Stomach (tissue), 9 donors: ENCODE data around the gene CDH8. TPM values are rescaled to one million over a fixed set of nuclear protein-coding genes. Genes with fewer than 3 reads are reported as not detected.

Source experiments
- DNase-seq, 2 donors: peaks; one replicate each; pipeline versions ENCODE4 v3.0.0 to v3.0.0-alpha.2; 2013 to 2019
- H3K27ac ChIP-seq, 5 donors: fragments of 200-600 bp in 4 of 5; sonication (generic) in 4 of 5; one replicate each; pipeline ENCODE4 v1.5.1; 2013 to 2019; ENCODE audit warnings: mild to moderate bottlenecking in 1 of 5, moderate library complexity in 1 of 5
- H3K27me3 ChIP-seq, 3 donors: fragments of 200-600 bp; sonication (generic); one replicate each; pipeline ENCODE4 v1.5.1; 2017 to 2019; ENCODE audit warnings: mixed run types in 1 of 3
- H3K36me3 ChIP-seq, 4 donors: fragments of 200-600 bp; sonication (generic); 1 replicate in 3 of 4; 2 replicates in 1 of 4; pipeline ENCODE4 v1.5.1; 2016 to 2019
- H3K4me1 ChIP-seq, 4 donors: fragments of 200-600 bp; sonication (generic); one replicate each; pipeline ENCODE4 v1.5.1; 2016 to 2019
- H3K4me3 ChIP-seq, 4 donors: fragments of 200-600 bp; sonication (generic) in 3 of 4; one replicate each; pipeline ENCODE4 v1.5.1; 2016 to 2019; ENCODE audit warnings: mild to moderate bottlenecking in 1 of 4
- H3K9me3 ChIP-seq, 4 donors: fragments of 200-600 bp; sonication (generic); one replicate each; pipeline ENCODE4 v1.5.1; 2016 to 2019
- EP300 ChIP-seq: sonication (generic); formaldehyde crosslinking; IDR thresholded peaks from one replicate; pipeline ENCODE4 v1.6.1; 2017; ENCODE audit warnings: antibody characterized with exemption
- POLR2A ChIP-seq, 4 donors: fragments of 450-650 bp; IDR thresholded peaks; one replicate each; pipeline ENCODE4 v1.6.1; 2016; ENCODE audit warnings: antibody characterized with exemption in 4 of 4, control low read depth in 2 of 4, mild to moderate bottlenecking in 1 of 4, moderate library complexity in 1 of 4
- POLR2AphosphoS5 ChIP-seq, 3 donors: sonication (generic); formaldehyde crosslinking; IDR thresholded peaks; one replicate each; pipeline ENCODE4 v1.6.1; 2016; ENCODE audit warnings: antibody characterized with exemption in 3 of 3
- WGBS, 5 donors: extraction: QIAGEN DNeasy Blood & Tissue Kit in 3 of 5; methylation state at CpG; one replicate each; pipeline versions ENCODE4 v1.1.5 to v1.1.7; 2013 to 2018; 5-methylcytosine and 5-hydroxymethylcytosine counted together
- intact Hi-C: fragments of 100-400 bp; cut with DNase I; formaldehyde crosslinking; loops from one replicate; pipeline ENCODE4 v1.15.1; 2023; ENCODE audit warnings: low total_unique reads
- polyA plus RNA-seq, 3 donors: library from polyadenylated mRNA; stranded (reverse); fragments of 200-250 nt; gene quantifications; one replicate each; pipeline ENCODE4 v1.2.3, GENCODE V29; 2013
- total RNA-seq, 5 donors: library from RNA; depleted of rRNA; stranded (reverse); fragments of >200 nt; gene quantifications; one replicate each; pipeline versions ENCODE4 v1.1.0 to v1.2.3, GENCODE V29; 2014 to 2016
- TF ChIP-seq, protein P1 (sequence below), 7 experiments: fragments of 450-650 bp in 4 of 7; fragments of 200-600 bp in 3 of 7; sonication (generic) in 3 of 7; IDR thresholded peaks; one replicate each; pipeline ENCODE4 v1.5.1; 2016 to 2019; ENCODE audit warnings: antibody characterized with exemption in 7 of 7, control low read depth in 2 of 7, mild to moderate bottlenecking in 1 of 7
- donor health status: healthy with polysubstance abuse.
- donor health status: Bipolar disorder and iron deficiency.
- donor health status: healthy.

CDH8 gene
- total and polyA plus RNA-seq, 8 donors: 0.13 to 6.4 TPM; not detected in 6

DNA sequence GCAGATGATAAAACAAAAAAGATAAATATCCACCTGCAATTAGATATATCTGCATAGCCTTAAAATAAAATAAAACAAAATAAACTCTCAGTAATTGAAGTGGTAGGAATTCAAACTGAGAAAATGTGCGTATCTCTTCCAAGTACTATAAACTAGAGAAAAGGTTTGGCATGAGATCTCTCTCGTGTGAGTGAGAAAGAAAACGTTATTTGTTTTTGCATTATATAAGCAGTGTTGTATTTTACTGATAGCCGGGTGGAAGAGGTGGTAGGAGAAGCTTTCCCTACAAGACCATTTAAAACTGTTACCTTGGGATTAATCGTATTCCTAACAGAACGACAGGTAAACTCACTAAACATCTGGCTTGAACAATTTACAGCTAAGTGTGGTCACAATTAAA is 15.6 kb downstream of the CDH8 start:
- Histone ChIP-seq H3K4me1 (no peaks in the 10 kb centered on the region), H3K4me3 (no peak overlapping the region), H3K36me3 (no peaks in the 10 kb centered on the region), H3K27ac (no peak overlapping the region), H3K27me3 (no peaks in the 10 kb centered on the region), H3K9me3 (no peaks in the 10 kb centered on the region)
- WGBS, 5 donors: 50 to 64% (median 61%) methylated on average over 6 of the region's 6 CpGs
- TF ChIP-seq POLR2A (IDR thresholded peaks at IDR 0.05): no peak
- no peak for TF ChIP-seq EP300
- no peak for TF ChIP-seq POLR2AphosphoS5 (IDR thresholded peaks at IDR 0.05)
- TF ChIP-seq, protein P1, sequence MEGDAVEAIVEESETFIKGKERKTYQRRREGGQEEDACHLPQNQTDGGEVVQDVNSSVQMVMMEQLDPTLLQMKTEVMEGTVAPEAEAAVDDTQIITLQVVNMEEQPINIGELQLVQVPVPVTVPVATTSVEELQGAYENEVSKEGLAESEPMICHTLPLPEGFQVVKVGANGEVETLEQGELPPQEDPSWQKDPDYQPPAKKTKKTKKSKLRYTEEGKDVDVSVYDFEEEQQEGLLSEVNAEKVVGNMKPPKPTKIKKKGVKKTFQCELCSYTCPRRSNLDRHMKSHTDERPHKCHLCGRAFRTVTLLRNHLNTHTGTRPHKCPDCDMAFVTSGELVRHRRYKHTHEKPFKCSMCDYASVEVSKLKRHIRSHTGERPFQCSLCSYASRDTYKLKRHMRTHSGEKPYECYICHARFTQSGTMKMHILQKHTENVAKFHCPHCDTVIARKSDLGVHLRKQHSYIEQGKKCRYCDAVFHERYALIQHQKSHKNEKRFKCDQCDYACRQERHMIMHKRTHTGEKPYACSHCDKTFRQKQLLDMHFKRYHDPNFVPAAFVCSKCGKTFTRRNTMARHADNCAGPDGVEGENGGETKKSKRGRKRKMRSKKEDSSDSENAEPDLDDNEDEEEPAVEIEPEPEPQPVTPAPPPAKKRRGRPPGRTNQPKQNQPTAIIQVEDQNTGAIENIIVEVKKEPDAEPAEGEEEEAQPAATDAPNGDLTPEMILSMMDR (IDR thresholded peaks at IDR 0.05): no peak
- peak in 1 of 2 donors; percentile 7 for DNase-seq
- intact Hi-C loops: no loop called here

DNA sequence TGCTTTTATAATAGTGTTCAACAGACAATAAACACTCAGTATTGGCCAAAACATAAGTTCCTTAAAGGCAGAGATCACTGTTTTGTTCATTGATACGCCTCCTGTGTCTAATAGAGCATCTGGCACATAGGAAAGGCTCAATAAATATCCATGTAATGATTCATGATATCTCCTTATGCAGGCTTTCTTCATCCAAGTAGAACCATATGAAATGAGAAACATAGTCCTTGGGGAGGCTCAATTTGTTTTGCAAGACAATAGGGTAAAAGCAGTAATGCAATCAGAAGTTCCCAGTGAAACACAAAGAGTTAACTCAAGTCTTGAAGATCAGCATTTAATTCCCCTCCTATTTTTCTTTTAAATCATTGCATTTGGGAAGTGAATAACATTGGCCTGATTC is 16.4 kb downstream of the CDH8 start:
- TF ChIP-seq POLR2A (IDR thresholded peaks at IDR 0.05): no peak
- TF ChIP-seq EP300: no peak
- TF ChIP-seq, protein P1 (IDR thresholded peaks at IDR 0.05): no peak
- TF ChIP-seq POLR2AphosphoS5 (IDR thresholded peaks at IDR 0.05): no peak
- H3K4me1 ChIP-seq: no peaks in the 10 kb centered on the region
- H3K9me3 ChIP-seq: no peaks in the 10 kb centered on the region
- H3K4me3 ChIP-seq: no peak overlapping the region
- intact Hi-C loops: no loop called here
- H3K36me3 ChIP-seq: no peaks in the 10 kb centered on the region
- WGBS, 5 donors: 62 to 79% (median 73%) methylated on average over 1 of the region's 1 CpG
- no peak for DNase-seq
- no peaks in the 10 kb centered on the region for H3K27me3 ChIP-seq
- no peak overlapping the region for H3K27ac ChIP-seq

DNA sequence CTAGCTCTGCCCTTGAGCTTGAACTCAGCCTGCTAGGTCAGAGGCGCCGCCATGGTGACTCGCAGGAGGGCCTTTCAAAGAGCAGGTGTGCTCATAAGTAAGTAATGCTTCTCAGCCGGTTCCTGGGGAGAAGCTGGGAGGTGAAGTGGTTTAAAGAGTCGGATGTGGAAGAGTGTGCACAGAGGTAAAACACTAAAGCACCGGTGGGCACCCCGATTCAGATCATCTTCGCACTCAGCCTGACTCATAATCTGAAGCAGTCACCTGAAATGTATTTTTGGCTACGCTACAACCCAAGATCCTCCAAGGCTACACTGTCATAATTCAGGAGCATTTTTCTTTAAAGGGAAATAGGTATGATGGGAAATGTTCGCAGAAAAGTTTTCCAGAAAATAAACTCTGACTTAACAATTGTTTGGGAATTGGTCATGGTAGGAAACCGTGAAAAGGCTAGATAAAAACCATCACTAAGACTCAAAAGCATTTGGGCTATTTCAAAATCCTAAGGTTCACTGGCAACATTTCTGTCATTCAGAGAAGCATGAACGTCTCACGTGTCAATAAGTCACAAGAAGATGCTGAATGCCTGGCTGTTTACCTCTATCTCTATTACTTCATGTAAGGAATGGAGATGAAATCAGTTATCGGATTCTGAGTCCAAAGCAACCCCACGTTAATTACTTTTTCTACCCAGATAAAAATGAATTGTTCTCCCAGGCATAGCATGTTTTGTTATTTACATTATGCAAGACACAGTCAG is 17.8 kb downstream of the CDH8 start:
- TF ChIP-seq POLR2A (IDR thresholded peaks at IDR 0.05): no peak
- no peak for TF ChIP-seq POLR2AphosphoS5 (IDR thresholded peaks at IDR 0.05)
- no peak for TF ChIP-seq EP300
- TF ChIP-seq, protein P1 (IDR thresholded peaks at IDR 0.05): no peak
- 79 to 86% (median 82%) methylated on average over 15 of the region's 15 CpGs for WGBS, 5 donors
- Histone ChIP-seq H3K27ac (no peak overlapping the region), H3K36me3 (no peaks in the 10 kb centered on the region), H3K4me3 (no peak overlapping the region), H3K4me1 (no peaks in the 10 kb centered on the region), H3K27me3 (no peaks in the 10 kb centered on the region), H3K9me3 (no peaks in the 10 kb centered on the region)
- intact Hi-C loops: no loop called here
- DNase-seq: no peak

DNA sequence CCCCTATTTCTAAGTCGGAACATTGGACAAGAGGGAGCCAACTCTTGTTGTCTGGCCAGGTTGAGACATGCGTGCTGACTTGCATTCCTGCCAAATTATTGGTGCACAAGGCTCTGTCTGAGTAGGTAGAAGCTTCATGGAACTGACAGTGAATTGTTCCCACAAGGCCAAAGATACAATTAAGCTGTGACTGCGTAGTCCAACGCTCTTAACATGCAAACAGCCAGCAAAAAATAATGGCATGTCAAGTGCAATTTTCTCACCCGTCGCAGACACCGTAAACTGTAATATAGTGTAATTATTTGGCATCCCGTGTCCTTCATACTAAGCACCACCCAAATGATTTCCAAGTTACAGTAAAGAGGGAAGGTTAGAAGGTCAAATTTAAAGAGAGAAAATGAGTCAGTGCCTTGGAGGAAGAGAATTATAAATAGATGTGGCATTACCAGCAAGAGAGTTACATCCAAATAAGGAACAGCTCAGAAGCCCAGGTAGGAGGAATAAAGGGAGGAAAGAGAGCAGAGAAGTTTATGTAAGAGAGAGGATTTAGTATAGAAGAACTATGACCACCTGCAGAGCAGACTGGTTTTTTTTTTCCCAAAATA is 21.8 kb downstream of the CDH8 start:
- WGBS, 5 donors: 79 to 86% (median 84%) methylated on average over 8 of the region's 8 CpGs
- intact Hi-C loops: no loop called here
- TF ChIP-seq, protein P1 (IDR thresholded peaks at IDR 0.05): no peak
- no peak for TF ChIP-seq POLR2AphosphoS5 (IDR thresholded peaks at IDR 0.05)
- TF ChIP-seq EP300: no peak
- TF ChIP-seq POLR2A (IDR thresholded peaks at IDR 0.05): no peak
- DNase-seq: no peak
- no peaks in the 10 kb centered on the region for H3K27me3 ChIP-seq
- no peak overlapping the region for H3K27ac ChIP-seq
- H3K9me3 ChIP-seq: no peaks in the 10 kb centered on the region
- H3K36me3 ChIP-seq: no peaks in the 10 kb centered on the region
- no peak overlapping the region for H3K4me3 ChIP-seq
- no peaks in the 10 kb centered on the region for H3K4me1 ChIP-seq
